GM19324 (cell line): ENCODE data around the gene LRP3.

ENCODE experiments used
- ATAC-seq: cut with Tn5 transposase; IDR thresholded peaks from one replicate; pipeline ENCODE4 v1.9.1; 2021; ENCODE audit warnings: mild to moderate bottlenecking, moderate library complexity; ENCODE audit not compliant: unreplicated experiment, low FRiP score

The LRP3 gene

GRCh38 chr19:33248954-33249613, 55.0 kb downstream of the LRP3 start:
- no peak for ATAC-seq

DNA sequence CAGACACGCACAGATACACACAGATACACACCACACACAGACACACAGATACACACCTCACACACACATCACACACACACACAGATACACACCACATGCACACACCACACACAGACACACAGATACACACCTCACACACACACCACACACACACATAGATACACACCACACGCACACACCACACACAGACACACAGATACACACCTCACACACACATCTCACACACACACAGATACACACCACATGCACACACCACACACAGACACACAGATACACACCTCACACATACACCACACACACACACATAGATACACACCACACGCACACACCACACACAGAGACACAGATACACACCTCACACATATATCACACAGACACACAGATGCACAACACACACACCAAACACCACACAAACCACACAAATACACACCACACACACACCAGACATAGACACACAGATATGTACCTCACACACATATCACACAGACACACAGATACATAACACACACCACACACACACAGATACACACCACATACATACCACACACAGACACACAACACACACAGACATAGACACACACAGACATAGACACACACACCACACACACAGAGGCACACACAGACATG, 55.7 kb downstream of the LRP3 start:
- no peak for ATAC-seq

GRCh38 chr19:33250500-33250899, 56.4 kb downstream of the LRP3 start:
- ATAC-seq, result no peak

GRCh38 chr19:33251076-33251475, 56.9 kb downstream of the LRP3 start:
- no peak for ATAC-seq

GRCh38 chr19:33251526-33252090, 57.5 kb downstream of the LRP3 start:
- ATAC-seq, result no peak

DNA sequence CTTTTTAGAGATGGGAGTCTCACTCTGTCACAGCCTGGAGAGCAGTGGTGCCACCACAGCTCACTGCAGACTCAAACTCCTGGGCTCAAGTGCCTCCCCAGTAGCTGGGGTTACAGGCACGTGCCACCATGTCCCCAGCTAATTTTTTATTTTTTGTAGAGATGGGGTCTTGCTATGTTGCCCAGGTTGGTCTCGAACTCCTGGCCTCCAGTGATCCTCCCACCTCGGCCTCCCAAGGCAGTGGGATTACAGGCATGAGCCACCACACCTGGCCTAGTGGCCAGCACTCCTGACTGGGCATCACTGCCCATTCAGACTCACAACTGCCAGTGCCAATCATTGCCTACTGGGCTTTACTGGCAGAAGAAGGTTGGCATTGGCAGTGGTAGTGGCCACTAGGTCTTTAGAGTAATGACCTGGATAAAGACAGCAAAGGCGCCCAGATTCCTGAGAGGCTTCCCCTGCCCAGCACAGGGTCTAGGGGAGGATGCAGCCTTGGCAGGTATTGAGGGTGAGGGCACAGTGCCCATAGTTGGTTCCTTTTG, 58.4 kb downstream of the LRP3 start:
- no peak for ATAC-seq

- no peak for ATAC-seq
These were observed 58.8 kb downstream of the LRP3 start for GRCh38 chr19:33252971-33253370.

- ATAC-seq, result no peak
These were observed 60.2 kb downstream of the LRP3 start for GRCh38 chr19:33254245-33254824.

DNA sequence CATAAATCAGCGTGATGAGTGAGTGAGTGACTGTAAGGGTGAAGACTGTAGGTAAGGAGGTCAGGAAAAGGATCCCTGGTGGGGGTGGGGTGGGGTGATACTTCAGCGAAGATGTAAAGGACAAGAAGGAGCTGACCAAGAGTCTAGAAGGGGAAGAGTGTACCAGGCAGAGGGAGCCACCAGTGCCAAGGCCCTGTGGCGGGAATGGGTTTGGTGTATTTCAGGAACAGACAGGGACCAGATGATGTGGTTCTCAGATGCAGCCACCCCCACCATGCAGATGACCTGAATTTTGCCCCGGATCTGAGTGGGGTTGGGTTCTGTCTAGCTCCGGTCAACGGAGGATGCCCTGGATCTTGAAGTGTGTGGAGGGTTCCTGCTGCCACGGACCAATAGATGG, 61.7 kb downstream of the LRP3 start:
- no peak for ATAC-seq

DNA sequence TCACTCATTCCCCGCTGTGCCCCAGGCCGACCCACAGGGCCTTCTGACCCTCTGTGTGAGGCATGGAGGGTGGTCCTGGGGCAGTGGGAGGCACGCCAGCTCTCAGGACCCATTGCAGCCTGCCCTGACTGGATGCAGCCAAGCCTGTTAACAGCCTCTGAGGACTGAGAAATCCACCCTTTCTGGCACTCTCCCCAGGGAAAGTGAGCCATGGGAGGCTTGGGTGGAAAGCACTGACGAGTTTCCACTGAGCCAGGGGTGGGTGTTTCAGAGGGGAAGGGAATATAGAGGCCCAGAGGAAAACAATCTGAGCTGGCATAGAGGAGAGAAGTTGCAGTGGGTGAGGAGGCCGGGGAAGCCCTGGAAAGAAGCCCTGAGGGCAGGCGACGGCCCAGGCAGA, 62.1 kb downstream of the LRP3 start:
- no peak for ATAC-seq

DNA sequence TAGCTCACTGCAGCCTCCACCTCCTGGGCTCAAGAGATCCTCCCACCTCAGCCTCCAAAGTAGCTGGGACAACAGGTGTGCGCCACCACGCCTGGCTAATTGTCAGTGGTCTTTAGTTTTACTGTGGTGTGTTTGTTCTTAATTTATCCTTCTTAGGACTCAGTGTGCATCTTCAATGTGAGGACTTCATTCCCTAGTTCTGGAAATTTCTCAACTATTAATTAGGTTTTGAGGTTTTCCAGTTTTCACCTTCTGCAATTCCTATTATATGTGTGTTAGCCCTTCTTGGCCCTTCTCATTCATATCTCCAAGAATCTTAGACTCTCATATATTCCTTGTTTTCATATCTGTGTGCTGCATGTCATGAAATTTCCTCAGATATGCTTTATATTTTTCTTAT, 63.7 kb downstream of the LRP3 start:
- ATAC-seq, result no peak
